Keratinocyte (primary cell): ENCODE results near the gene ERC2. TPM values are rescaled to one million over a fixed set of nuclear protein-coding genes. Genes with fewer than 3 reads are reported as not detected.

Source experiments
- DNase-seq: peaks from one replicate; pipeline ENCODE4 v3.0.0-alpha.2; 2011; ENCODE audit warnings: low read depth, missing footprints, low spot score
- FAIRE-seq: peaks from 2 replicates; lab custom pipeline; 2011; peaks lifted over from hg19 to GRCh38; lab: Jason Lieb, UNC
- H2AFZ ChIP-seq: 2 replicates; pipeline ENCODE4 v1.6.0; 2012; ENCODE audit warnings: low read length, control low read depth, inconsistent platforms; ENCODE audit not compliant: control insufficient read depth
- H3K27ac ChIP-seq: 2 replicates; pipeline ENCODE4 v1.5.1; 2011; ENCODE audit warnings: low read length; ENCODE audit not compliant: control insufficient read depth, insufficient read depth
- H3K27me3 ChIP-seq: 3 replicates; pipeline ENCODE4 v1.6.0; 2011; ENCODE audit warnings: low read length; ENCODE audit not compliant: control insufficient read depth, insufficient read depth; ENCODE audit errors: extremely low read depth
- H3K36me3 ChIP-seq, 2 experiments: 2 replicates in 1 of 2; 3 replicates in 1 of 2; pipeline ENCODE4 v1.5.1; 2011; ENCODE audit warnings: low read length in 2 of 2, mild to moderate bottlenecking in 1 of 2; ENCODE audit not compliant: control insufficient read depth in 2 of 2, insufficient read depth in 2 of 2; ENCODE audit errors: extremely low read depth in 1 of 2
- H3K4me1 ChIP-seq: 3 replicates; pipeline ENCODE4 v1.5.1; 2011; ENCODE audit warnings: low read length; ENCODE audit not compliant: control insufficient read depth, insufficient read depth; ENCODE audit errors: extremely low read depth
- H3K4me2 ChIP-seq: 3 replicates; pipeline ENCODE4 v1.6.0; 2011; ENCODE audit warnings: low read depth, low read length; ENCODE audit not compliant: control insufficient read depth, insufficient read depth; ENCODE audit errors: extremely low read depth
- H3K4me3 ChIP-seq, 3 experiments: fragments of 200-600 bp in 1 of 3; sonication (generic) in 1 of 3; 2 replicates in 2 of 3; 3 replicates in 1 of 3; pipeline ENCODE4 v1.5.1; 2011 to 2016; ENCODE audit warnings: low read length in 3 of 3, mild to moderate bottlenecking in 3 of 3, control low read depth in 2 of 3, inconsistent platforms in 1 of 3, low read depth in 1 of 3, mixed read lengths in 1 of 3, mixed run types in 1 of 3, moderate library complexity in 1 of 3; ENCODE audit not compliant: control insufficient read depth in 2 of 3, insufficient read depth in 2 of 3; ENCODE audit errors: extremely low read depth in 1 of 3
- H3K79me2 ChIP-seq: 2 replicates; pipeline ENCODE4 v1.6.0; 2012; ENCODE audit warnings: low read length; ENCODE audit not compliant: control insufficient read depth, insufficient read depth
- H3K9ac ChIP-seq: 3 replicates; pipeline ENCODE4 v1.6.0; 2011; ENCODE audit warnings: low read length; ENCODE audit not compliant: control insufficient read depth, insufficient read depth; ENCODE audit errors: extremely low read depth
- H3K9me1 ChIP-seq: 3 replicates; pipeline ENCODE4 v1.6.0; 2011; ENCODE audit warnings: low read length; ENCODE audit not compliant: control insufficient read depth, insufficient read depth; ENCODE audit errors: extremely low read depth
- H3K9me3 ChIP-seq: 2 replicates; pipeline ENCODE4 v1.5.1; 2012; ENCODE audit warnings: low read depth, low read length; ENCODE audit not compliant: control insufficient read depth
- H4K20me1 ChIP-seq: 3 replicates; pipeline ENCODE4 v1.6.0; 2011; ENCODE audit warnings: low read length; ENCODE audit not compliant: control insufficient read depth, insufficient read depth; ENCODE audit errors: extremely low read depth
- EZH2 ChIP-seq: IDR thresholded peaks from one replicate; pipeline ENCODE4 v1.6.1; 2012; ENCODE audit warnings: inconsistent platforms, mild to moderate bottlenecking, low read length, moderate library complexity
- dilution Hi-C: fragments of 300-500 bp; cut with MboI; formaldehyde crosslinking; loops from one replicate; pipeline ENCODE4 v1.7.0; 2020; ENCODE audit warnings: low sequenced_read_pairs; ENCODE audit not compliant: extremely low pct_ligation_motif_present
- polyA plus RNA-seq, 5 experiments: library from polyadenylated mRNA; depleted of rRNA in 3 of 5; stranded (reverse) in 3 of 5; stranded (forward) in 1 of 5; unstranded in 1 of 5; fragments of >200 nt; gene quantifications; 1 replicate in 1 of 5; 2 replicates in 3 of 5; 3 replicates in 1 of 5; pipeline versions ENCODE4 v1.2.1 to v1.2.3, GENCODE V29; 2011 to 2012; ENCODE audit warnings: missing spikeins in 2 of 5, low read depth in 1 of 5, low replicate concordance in 1 of 5
- TF ChIP-seq, protein P1 (sequence below), 3 experiments: IDR thresholded peaks in 1 of 3; conservative IDR thresholded peaks in 1 of 3; optimal IDR thresholded peaks in 1 of 3; 2 replicates in 2 of 3; 3 replicates in 1 of 3; pipeline versions ENCODE3 to v1.5.1; 2011; ENCODE audit warnings: low read length in 3 of 3, mild to moderate bottlenecking in 3 of 3, moderate library complexity in 2 of 3, control low read depth in 1 of 3, inconsistent platforms in 1 of 3; ENCODE audit not compliant: insufficient read depth in 2 of 3; ENCODE audit errors: extremely low read depth in 1 of 3

Gene ERC2
- polyA plus RNA-seq, 1 donor (not counting 4 experiments of a cell fraction or from before 2014, with no cell fraction given), result 0.08 TPM

DNA sequence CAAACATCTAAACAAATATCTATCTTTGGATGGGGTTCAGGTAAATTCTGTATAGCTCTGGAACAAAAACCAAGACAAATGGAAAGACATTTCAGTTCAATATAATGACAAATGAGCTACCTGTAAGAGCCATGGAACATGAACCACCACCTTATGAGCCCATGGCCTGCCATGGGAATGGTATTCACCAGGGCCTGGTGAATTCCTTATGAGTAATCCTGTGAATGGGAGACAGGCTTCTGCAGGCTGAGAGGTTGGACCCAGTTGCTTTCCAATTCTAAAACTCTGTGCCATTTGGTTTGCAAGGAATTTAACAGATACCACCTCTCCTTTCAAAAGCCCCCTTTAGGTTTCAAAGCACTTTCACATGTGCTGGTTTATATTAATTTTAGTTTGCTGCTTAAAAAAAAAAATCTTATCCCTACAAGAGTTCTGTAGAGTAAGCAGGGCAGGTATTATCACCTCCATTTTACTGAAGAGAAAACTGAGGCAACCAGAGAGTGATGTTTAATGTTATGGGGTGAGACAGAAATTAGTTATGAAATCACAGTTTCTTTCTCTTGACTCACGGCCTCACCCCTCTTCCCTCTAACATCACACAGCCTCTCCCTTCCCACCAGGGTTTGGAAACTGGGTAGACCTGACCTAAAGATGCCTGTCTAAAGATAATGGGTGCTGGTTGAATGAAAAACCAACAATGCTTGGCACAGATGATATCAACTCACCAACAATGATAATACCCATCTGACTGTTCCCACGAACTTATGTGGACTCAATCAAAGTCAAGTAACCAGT is 583.6 kb downstream of the ERC2 start:
- Histone ChIP-seq H3K27ac (peak overlapping the region; percentile 88), H3K27me3 (no peaks in the 10 kb centered on the region), H3K9ac (peak overlapping the region; percentile 33), H3K36me3 (no peaks in the 10 kb centered on the region), H2AFZ (no peak overlapping the region), H4K20me1 (no peaks in the 10 kb centered on the region), H3K9me3 (no peaks in the 10 kb centered on the region), H3K4me1 (peaks cover 30% of the 10 kb centered on the region), H3K4me3 (peak overlapping the region in 1 of 3 experiments; percentile 3), H3K79me2 (no peaks in the 10 kb centered on the region), H3K9me1 (no peaks in the 10 kb centered on the region), H3K4me2 (peak overlapping the region; percentile 50)
- dilution Hi-C loops, result loop anchor here (25.0 kb wide), 1 partner anchor 397 kb away; the partner anchor contains the start of gene WNT5A
- FAIRE-seq, result peak; percentile 88
- TF ChIP-seq, protein P1, sequence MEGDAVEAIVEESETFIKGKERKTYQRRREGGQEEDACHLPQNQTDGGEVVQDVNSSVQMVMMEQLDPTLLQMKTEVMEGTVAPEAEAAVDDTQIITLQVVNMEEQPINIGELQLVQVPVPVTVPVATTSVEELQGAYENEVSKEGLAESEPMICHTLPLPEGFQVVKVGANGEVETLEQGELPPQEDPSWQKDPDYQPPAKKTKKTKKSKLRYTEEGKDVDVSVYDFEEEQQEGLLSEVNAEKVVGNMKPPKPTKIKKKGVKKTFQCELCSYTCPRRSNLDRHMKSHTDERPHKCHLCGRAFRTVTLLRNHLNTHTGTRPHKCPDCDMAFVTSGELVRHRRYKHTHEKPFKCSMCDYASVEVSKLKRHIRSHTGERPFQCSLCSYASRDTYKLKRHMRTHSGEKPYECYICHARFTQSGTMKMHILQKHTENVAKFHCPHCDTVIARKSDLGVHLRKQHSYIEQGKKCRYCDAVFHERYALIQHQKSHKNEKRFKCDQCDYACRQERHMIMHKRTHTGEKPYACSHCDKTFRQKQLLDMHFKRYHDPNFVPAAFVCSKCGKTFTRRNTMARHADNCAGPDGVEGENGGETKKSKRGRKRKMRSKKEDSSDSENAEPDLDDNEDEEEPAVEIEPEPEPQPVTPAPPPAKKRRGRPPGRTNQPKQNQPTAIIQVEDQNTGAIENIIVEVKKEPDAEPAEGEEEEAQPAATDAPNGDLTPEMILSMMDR (optimal IDR thresholded peaks at IDR 0.05 in 1 of 3, IDR thresholded peaks at IDR 0.05 in 1 of 3, conservative IDR thresholded peaks at IDR 0.05 in 1 of 3; ENCODE audit: extremely low read depth in 1 of 3, insufficient read depth in 2 of 3, low read length in 3 of 3), result no peak
- no peak for TF ChIP-seq EZH2
- peak; percentile 44 for DNase-seq

DNA sequence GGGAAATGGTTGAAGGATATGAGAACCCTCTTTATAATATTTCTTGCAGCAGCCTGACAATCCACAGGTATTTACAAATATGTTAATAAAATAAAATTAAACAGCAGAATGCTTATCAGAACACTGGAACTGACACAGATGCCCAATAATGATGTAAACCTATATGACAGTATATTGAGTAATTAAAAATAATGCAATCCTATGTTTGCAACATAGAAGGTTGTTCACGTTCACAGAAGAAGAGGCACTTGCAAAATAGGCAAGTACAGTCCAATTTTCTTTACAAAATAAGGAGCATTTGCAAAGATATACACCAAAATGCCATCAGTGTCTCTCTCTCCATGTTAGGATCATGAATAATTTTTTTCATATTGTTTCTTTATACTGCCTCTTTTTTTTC is 584.2 kb downstream of the ERC2 start:
- Histone ChIP-seq H4K20me1 (no peaks in the 10 kb centered on the region), H3K4me3 (no peak overlapping the region), H3K4me1 (peaks cover 30% of the 10 kb centered on the region), H3K79me2 (no peaks in the 10 kb centered on the region), H3K27me3 (no peaks in the 10 kb centered on the region), H3K9me1 (no peaks in the 10 kb centered on the region), H3K4me2 (peak overlapping the region; percentile 50), H3K9ac (no peak overlapping the region), H3K36me3 (no peaks in the 10 kb centered on the region), H3K9me3 (no peaks in the 10 kb centered on the region), H2AFZ (no peak overlapping the region), H3K27ac (peak overlapping the region; percentile 88)
- TF ChIP-seq EZH2, result no peak
- TF ChIP-seq, protein P1 (optimal IDR thresholded peaks at IDR 0.05 in 1 of 3, IDR thresholded peaks at IDR 0.05 in 1 of 3, conservative IDR thresholded peaks at IDR 0.05 in 1 of 3; ENCODE audit: extremely low read depth in 1 of 3, insufficient read depth in 2 of 3, low read length in 3 of 3), result no peak
- no peak for FAIRE-seq
- DNase-seq, result no peak
- dilution Hi-C loops, result loop anchor here (25.0 kb wide), 1 partner anchor 397 kb away; the partner anchor contains the start of gene WNT5A
